ENCODE data around the gene FKBP8. TPM values are rescaled to one million over a fixed set of nuclear protein-coding genes. Genes with fewer than 3 reads are reported as not detected.

The FKBP8 gene
- total and polyA plus RNA-seq, 2 of the 4 experiments (the other 2 are of a cell fraction): 153 to 289 TPM

DNA sequence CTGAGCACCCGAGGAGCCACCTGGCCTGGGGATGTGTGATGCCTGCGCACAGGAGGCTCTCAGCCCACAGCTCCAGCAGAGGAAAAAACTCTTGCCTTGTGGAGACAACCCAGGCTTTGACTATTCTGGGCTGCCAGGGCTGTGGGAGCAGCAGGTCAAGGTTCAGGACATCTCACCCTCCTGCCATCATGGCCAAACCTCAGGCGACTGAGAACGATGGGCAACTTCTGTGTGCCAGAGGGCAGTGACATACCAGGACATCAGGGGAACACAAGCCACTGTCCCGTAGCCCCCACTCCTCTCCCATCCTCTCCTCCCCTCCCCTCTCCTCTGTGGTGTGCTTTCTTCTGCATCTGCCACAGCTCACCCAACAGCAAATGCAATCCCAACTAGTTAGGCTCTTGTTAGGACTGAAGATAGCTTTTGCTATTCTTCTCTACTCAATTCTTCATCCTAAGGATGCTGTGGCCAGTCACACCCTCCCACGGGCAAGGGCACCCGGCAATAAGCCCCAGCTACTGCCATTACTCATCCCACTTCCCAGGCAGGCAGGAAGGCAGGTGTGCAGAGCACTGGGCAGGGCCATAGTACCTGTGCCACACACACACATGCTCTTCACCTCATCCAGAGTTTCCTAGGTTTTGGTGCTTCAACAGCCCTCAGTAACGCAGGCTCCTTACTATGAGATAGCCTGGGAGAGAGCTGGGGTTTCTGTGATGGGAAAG lies 38.3 kb downstream of the FKBP8 start (continued):
- TF ChIP-seq MAZ (IDR thresholded peaks at IDR 0.05; ENCODE audit: borderline replicate concordance, low read depth, low read length): no peak
- no peak for TF ChIP-seq SMC3 (IDR thresholded peaks at IDR 0.05; ENCODE audit: low read depth, low read length)
- no peak for TF ChIP-seq MXI1 (IDR thresholded peaks at IDR 0.05; ENCODE audit: borderline replicate concordance, low read depth, low read length)
- no peak for TF ChIP-seq MAFK (IDR thresholded peaks at IDR 0.05; ENCODE audit: low read depth, low read length)
- TF ChIP-seq CEBPB (IDR thresholded peaks at IDR 0.05; ENCODE audit: low read depth, low read length): no peak

Measured in IMR-90 (cell line).